ENCODE data around the gene TPCN2. TPM values are rescaled to one million over a fixed set of nuclear protein-coding genes. Genes with fewer than 3 reads are reported as not detected.

Gene TPCN2
- total and polyA plus RNA-seq, 2 experiments from 2014 or later, result 39.4 to 42.2 TPM

DNA sequence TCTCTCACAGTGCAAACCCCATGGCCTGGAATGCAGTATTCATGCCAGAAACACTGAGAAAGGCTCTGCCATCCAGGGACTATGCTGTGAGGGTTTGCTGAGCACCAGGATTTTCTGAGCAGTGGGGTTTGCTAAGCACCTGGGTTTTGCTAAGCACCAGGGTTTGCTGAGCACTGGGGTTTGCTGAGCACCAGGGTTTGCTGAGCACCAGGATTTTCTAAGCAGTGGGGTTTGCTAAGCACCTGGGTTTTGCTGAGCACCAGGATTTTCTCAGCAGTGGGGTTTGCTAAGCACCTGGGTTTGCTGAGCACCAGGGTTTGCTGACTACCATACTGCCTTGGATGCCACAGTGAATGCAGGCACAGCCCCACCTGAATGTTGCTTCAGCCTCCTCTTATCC is 58.7 kb downstream of the TPCN2 start:
- Histone ChIP-seq H3K9me3 (ENCODE audit: low read depth) (no peaks in the 10 kb centered on the region), H3K36me3 (no peaks in the 10 kb centered on the region), H3K27ac (no peak overlapping the region), H3K27me3 (no peaks in the 10 kb centered on the region), H3K4me1 (ENCODE audit: low read depth) (no peaks in the 10 kb centered on the region), H3K4me3 (no peak overlapping the region)
- DNase-seq (ENCODE audit: low read depth in 1 of 2, low spot score in 1 of 2), result no peak
- TF ChIP-seq, protein P1, sequence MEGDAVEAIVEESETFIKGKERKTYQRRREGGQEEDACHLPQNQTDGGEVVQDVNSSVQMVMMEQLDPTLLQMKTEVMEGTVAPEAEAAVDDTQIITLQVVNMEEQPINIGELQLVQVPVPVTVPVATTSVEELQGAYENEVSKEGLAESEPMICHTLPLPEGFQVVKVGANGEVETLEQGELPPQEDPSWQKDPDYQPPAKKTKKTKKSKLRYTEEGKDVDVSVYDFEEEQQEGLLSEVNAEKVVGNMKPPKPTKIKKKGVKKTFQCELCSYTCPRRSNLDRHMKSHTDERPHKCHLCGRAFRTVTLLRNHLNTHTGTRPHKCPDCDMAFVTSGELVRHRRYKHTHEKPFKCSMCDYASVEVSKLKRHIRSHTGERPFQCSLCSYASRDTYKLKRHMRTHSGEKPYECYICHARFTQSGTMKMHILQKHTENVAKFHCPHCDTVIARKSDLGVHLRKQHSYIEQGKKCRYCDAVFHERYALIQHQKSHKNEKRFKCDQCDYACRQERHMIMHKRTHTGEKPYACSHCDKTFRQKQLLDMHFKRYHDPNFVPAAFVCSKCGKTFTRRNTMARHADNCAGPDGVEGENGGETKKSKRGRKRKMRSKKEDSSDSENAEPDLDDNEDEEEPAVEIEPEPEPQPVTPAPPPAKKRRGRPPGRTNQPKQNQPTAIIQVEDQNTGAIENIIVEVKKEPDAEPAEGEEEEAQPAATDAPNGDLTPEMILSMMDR (IDR thresholded peaks at IDR 0.05; ENCODE audit: low read depth, low read length), result no peak

DNA sequence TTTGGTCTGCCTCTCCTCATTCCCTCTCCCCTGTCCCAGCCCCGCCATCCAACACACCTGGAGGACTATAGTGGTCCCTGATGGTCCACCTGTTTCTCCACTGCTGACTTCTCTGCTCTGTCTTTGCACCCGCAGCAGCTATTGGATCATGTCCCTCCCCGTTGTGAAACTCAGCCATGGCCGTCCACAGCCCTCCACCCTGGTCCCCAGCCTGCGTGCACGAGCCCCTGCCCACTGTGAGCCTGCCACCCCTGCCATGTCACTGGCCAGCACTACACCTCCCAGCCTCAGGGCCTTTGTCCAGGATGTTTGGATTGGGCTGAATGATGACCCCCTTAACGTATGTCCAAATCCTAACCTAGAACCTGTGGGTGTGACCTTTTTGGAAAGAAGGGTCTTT is 59.3 kb downstream of the TPCN2 start:
- H3K9me3 ChIP-seq (ENCODE audit: low read depth), result no peaks in the 10 kb centered on the region
- H3K4me1 ChIP-seq (ENCODE audit: low read depth), result no peaks in the 10 kb centered on the region
- no peak overlapping the region for H3K4me3 ChIP-seq
- no peak overlapping the region for H3K27ac ChIP-seq
- TF ChIP-seq, protein P1 (IDR thresholded peaks at IDR 0.05; ENCODE audit: low read depth, low read length), result no peak
- no peaks in the 10 kb centered on the region for H3K36me3 ChIP-seq
- H3K27me3 ChIP-seq, result no peaks in the 10 kb centered on the region
- DNase-seq (ENCODE audit: low read depth in 1 of 2, low spot score in 1 of 2), result no peak

DNA sequence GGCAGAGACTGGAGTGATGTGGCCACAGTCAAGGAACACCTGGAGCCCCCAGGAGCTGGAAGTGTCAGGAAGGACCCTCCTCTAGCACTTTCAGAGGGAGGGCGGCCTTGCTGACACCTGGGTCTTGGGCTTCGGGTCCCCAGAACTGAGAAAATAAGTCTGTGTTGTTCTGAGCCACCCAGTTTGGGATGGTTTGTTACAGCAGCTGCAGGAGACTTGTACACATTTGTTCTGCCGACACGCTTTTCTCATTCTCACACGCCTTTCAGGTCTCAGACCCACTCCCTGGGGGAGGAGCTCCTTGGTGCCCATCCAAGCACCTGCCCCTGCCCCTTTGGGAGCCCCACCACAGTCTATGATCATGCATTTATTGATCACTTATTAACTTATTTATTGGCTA is 59.8 kb downstream of the TPCN2 start:
- Histone ChIP-seq H3K36me3 (no peaks in the 10 kb centered on the region), H3K4me3 (no peak overlapping the region), H3K4me1 (ENCODE audit: low read depth) (no peaks in the 10 kb centered on the region), H3K9me3 (ENCODE audit: low read depth) (no peaks in the 10 kb centered on the region), H3K27ac (no peak overlapping the region), H3K27me3 (no peaks in the 10 kb centered on the region)
- DNase-seq (ENCODE audit: low read depth in 1 of 2, low spot score in 1 of 2), result no peak
- TF ChIP-seq, protein P1 (IDR thresholded peaks at IDR 0.05; ENCODE audit: low read depth, low read length), result no peak

DNA sequence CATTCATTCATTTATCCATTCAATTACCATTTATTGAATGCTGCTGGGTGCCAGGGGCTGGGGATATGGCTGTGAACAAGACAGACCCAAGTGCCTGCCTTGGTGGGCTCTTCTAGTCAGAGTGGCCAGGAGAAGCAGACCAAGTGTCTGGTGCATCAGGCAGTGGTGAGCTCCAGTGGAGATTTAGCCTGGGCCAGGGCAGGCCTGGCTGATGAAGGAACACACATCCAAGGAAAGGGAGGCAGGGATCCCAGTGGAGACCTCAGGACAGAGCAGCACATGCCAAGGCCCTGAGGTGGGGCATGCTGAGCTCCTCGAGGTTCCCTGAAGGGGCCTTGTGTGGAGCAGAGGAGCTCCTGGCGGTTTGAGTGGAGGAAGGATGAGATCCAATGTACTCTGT is 60.4 kb downstream of the TPCN2 start:
- Histone ChIP-seq H3K4me1 (ENCODE audit: low read depth) (no peaks in the 10 kb centered on the region), H3K36me3 (no peaks in the 10 kb centered on the region), H3K4me3 (no peak overlapping the region), H3K9me3 (ENCODE audit: low read depth) (no peaks in the 10 kb centered on the region), H3K27ac (no peak overlapping the region), H3K27me3 (no peaks in the 10 kb centered on the region)
- no peak for DNase-seq (ENCODE audit: low read depth in 1 of 2, low spot score in 1 of 2)
- TF ChIP-seq, protein P1 (IDR thresholded peaks at IDR 0.05; ENCODE audit: low read depth, low read length), result no peak

DNA sequence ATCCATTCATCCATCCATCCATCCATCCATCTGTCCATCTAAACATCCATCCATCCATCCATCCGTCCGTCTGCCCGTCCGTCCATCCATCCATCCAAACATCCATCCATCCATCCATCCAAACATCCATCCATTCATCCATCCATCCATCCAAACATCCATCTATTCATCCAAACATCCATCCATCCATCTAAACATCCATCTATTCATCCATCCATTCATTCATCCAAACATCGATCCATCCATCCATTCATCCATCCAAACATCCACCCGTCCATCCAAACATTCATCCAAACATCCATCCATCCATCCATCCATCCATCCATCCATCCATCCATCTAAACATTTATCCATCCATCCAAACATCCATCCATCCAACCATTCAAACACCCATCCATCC is 61.7 kb downstream of the TPCN2 start:
- Histone ChIP-seq H3K4me3 (no peak overlapping the region), H3K9me3 (ENCODE audit: low read depth) (no peaks in the 10 kb centered on the region), H3K36me3 (no peaks in the 10 kb centered on the region), H3K27ac (no peak overlapping the region), H3K4me1 (ENCODE audit: low read depth) (no peaks in the 10 kb centered on the region), H3K27me3 (no peaks in the 10 kb centered on the region)
- DNase-seq (ENCODE audit: low read depth in 1 of 2, low spot score in 1 of 2), result no peak
- TF ChIP-seq, protein P1 (IDR thresholded peaks at IDR 0.05; ENCODE audit: low read depth, low read length), result no peak

All from cardiac muscle cell (in vitro differentiated cells and primary cell).